ENCODE measurements around the gene VGLL4.

- no peak for TF ChIP-seq REST (IDR thresholded peaks at IDR 0.05; ENCODE audit: borderline replicate concordance)
- TF ChIP-seq, protein P1, sequence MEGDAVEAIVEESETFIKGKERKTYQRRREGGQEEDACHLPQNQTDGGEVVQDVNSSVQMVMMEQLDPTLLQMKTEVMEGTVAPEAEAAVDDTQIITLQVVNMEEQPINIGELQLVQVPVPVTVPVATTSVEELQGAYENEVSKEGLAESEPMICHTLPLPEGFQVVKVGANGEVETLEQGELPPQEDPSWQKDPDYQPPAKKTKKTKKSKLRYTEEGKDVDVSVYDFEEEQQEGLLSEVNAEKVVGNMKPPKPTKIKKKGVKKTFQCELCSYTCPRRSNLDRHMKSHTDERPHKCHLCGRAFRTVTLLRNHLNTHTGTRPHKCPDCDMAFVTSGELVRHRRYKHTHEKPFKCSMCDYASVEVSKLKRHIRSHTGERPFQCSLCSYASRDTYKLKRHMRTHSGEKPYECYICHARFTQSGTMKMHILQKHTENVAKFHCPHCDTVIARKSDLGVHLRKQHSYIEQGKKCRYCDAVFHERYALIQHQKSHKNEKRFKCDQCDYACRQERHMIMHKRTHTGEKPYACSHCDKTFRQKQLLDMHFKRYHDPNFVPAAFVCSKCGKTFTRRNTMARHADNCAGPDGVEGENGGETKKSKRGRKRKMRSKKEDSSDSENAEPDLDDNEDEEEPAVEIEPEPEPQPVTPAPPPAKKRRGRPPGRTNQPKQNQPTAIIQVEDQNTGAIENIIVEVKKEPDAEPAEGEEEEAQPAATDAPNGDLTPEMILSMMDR (IDR thresholded peaks at IDR 0.05; ENCODE audit: poor library complexity, severe bottlenecking) = no peak
- TF ChIP-seq TAF1 (IDR thresholded peaks at IDR 0.05; ENCODE audit: low read depth) = no peak
Measured at GRCh38 chr3:11658180-11658579, 14.5 kb upstream of the VGLL4 start.
